ENCODE data around the gene OSBPL2. TPM values are rescaled to one million over a fixed set of nuclear protein-coding genes. Genes with fewer than 3 reads are reported as not detected.

The OSBPL2 gene
- total and polyA plus RNA-seq, 9 of the 15 experiments (the other 6 are each of a cell fraction or from before 2014, with no cell fraction given), result 2.5 to 25.6 (median 14.1) TPM

DNA sequence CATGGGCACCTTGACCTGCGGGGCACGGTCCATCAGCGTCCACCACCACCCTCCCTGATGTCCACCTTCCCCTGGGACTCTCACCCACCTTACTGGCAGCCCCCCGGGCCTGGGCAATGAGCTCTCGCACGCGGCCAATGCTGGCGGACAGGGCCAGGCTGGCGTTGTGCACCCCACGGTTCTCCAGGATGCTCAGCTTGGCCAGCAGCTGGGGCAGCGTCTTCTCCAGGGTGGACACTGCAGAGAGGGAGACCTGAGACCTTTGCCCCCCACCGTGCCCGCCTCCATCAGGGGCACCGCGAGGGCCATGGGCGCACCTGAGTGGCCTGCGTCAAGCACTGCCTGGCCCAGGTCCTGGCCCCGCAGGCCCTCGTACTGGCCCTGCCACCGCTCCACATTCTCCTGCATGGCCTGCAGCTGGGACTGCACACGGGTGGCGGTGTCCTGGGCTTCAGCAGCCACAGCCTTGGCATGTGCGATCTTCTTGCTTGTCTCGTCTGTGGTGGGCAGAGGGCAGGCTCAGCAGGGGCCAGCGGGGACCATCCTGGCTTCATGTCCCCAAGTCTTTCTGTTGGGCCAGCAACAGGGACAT, 76.5 kb downstream of the OSBPL2 start:
- H3K79me2 ChIP-seq (ENCODE audit: control insufficient read depth, insufficient read depth, low read length), result no peaks in the 10 kb centered on the region
- FAIRE-seq, result no peak
- in situ Hi-C loops (cut with MboI), result no loop called here
- TF ChIP-seq ZNF197 (CRISPR knock-in tag; IDR thresholded peaks at IDR 0.05; ENCODE audit: low read depth) (no peak), ZNF584 (CRISPR knock-in tag; IDR thresholded peaks at IDR 0.05; ENCODE audit: low read depth) (no peak), SMAD4 (CRISPR knock-in tag; conservative IDR thresholded peaks at IDR 0.05) (no peak), HDAC3 (IDR thresholded peaks at IDR 0.05; ENCODE audit: borderline replicate concordance, partially characterized antibody) (no peak), CBFA2T2 (conservative IDR thresholded peaks at IDR 0.05) (no peak), FOXK1 (CRISPR knock-in tag; IDR thresholded peaks at IDR 0.05; ENCODE audit: borderline replicate concordance) (no peak), ZNF507 (tag; conservative IDR thresholded peaks at IDR 0.05) (no peak), NUFIP1 (IDR thresholded peaks at IDR 0.05; ENCODE audit: partially characterized antibody) (no peak), ZNF239 (CRISPR knock-in tag; IDR thresholded peaks at IDR 0.05) (no peak), HLTF (IDR thresholded peaks at IDR 0.05) (no peak), ZNF311 (CRISPR knock-in tag; IDR thresholded peaks at IDR 0.05) (no peak), FIP1L1 (IDR thresholded peaks at IDR 0.05; ENCODE audit: low read depth, low read length, poor library complexity, severe bottlenecking) (no peak), SAP30 (IDR thresholded peaks at IDR 0.05; ENCODE audit: borderline replicate concordance, insufficient read depth, low read depth, low read length, poor library complexity, severe bottlenecking) (no peak), CAMTA2 (CRISPR knock-in tag; conservative IDR thresholded peaks at IDR 0.05) (no peak)
- TF ChIP-seq, protein P1, sequence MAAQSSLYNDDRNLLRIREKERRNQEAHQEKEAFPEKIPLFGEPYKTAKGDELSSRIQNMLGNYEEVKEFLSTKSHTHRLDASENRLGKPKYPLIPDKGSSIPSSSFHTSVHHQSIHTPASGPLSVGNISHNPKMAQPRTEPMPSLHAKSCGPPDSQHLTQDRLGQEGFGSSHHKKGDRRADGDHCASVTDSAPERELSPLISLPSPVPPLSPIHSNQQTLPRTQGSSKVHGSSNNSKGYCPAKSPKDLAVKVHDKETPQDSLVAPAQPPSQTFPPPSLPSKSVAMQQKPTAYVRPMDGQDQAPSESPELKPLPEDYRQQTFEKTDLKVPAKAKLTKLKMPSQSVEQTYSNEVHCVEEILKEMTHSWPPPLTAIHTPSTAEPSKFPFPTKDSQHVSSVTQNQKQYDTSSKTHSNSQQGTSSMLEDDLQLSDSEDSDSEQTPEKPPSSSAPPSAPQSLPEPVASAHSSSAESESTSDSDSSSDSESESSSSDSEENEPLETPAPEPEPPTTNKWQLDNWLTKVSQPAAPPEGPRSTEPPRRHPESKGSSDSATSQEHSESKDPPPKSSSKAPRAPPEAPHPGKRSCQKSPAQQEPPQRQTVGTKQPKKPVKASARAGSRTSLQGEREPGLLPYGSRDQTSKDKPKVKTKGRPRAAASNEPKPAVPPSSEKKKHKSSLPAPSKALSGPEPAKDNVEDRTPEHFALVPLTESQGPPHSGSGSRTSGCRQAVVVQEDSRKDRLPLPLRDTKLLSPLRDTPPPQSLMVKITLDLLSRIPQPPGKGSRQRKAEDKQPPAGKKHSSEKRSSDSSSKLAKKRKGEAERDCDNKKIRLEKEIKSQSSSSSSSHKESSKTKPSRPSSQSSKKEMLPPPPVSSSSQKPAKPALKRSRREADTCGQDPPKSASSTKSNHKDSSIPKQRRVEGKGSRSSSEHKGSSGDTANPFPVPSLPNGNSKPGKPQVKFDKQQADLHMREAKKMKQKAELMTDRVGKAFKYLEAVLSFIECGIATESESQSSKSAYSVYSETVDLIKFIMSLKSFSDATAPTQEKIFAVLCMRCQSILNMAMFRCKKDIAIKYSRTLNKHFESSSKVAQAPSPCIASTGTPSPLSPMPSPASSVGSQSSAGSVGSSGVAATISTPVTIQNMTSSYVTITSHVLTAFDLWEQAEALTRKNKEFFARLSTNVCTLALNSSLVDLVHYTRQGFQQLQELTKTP (IDR thresholded peaks at IDR 0.05; ENCODE audit: low read depth in 1 of 2, partially characterized antibody in 2 of 2), result no peak
- TF ChIP-seq, protein P2, sequence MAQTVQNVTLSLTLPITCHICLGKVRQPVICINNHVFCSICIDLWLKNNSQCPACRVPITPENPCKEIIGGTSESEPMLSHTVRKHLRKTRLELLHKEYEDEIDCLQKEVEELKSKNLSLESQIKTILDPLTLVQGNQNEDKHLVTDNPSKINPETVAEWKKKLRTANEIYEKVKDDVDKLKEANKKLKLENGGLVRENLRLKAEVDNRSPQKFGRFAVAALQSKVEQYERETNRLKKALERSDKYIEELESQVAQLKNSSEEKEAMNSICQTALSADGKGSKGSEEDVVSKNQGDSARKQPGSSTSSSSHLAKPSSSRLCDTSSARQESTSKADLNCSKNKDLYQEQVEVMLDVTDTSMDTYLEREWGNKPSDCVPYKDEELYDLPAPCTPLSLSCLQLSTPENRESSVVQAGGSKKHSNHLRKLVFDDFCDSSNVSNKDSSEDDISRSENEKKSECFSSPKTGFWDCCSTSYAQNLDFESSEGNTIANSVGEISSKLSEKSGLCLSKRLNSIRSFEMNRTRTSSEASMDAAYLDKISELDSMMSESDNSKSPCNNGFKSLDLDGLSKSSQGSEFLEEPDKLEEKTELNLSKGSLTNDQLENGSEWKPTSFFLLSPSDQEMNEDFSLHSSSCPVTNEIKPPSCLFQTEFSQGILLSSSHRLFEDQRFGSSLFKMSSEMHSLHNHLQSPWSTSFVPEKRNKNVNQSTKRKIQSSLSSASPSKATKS (CRISPR knock-in tag; IDR thresholded peaks at IDR 0.05), result no peak
- no peaks in the 10 kb centered on the region for H3K9me1 ChIP-seq (ENCODE audit: control insufficient read depth, insufficient read depth, low read length)
- H3K4me1 ChIP-seq (replicated peaks in 1 of 2; ENCODE audit: control insufficient read depth in 2 of 2, insufficient read depth in 2 of 2, low read length in 2 of 2), result peaks cover 0 to 48% of the 10 kb centered on the region in 2 experiments; a peak in 2 of 5 replicates
- intact Hi-C loops (cut with micrococcal nuclease), result no loop called here
- no peak overlapping the region for H2AFZ ChIP-seq (ENCODE audit: low read depth, low read length)
- no peaks in the 10 kb centered on the region for H3K27me3 ChIP-seq (ENCODE audit: control insufficient read depth in 2 of 2, insufficient read depth in 2 of 2, low read length in 2 of 2)
- H3K9me3 ChIP-seq (replicated peaks; ENCODE audit: control insufficient read depth, insufficient read depth, low read depth, low read length), result no peaks in the 10 kb centered on the region
- no peak overlapping the region for H3K4me3 ChIP-seq
- H3K27ac ChIP-seq (ENCODE audit: extremely low read depth, low read depth, low read length), result no peak overlapping the region
- no peak for ATAC-seq
- BruUV-seq (replicated peaks), result no TSS peak
- DNase-seq (ENCODE audit: extremely low read depth in 1 of 4, low spot score in 3 of 4), result no peak
- ChIA-PET POLR2A (interaction anchor here (3.1 kb wide), 1 partner anchor 9 kb away, joined by 19 read pairs; no protein-coding TSS in a partner anchor), CTCF (ENCODE audit: low intra/inter-chr PET ratio) (no interaction called here)
- H3K4me2 ChIP-seq (ENCODE audit: insufficient read depth, low read length), result no peak overlapping the region
- 97% methylated on average over 21 of the region's 25 CpGs for WGBS (ENCODE audit: insufficient coverage, low coverage, missing lambda C conversion rate)
- peaks cover 91% of the 10 kb centered on the region; the same call in 2 of the 3 replicates for H3K36me3 ChIP-seq (ENCODE audit: control insufficient read depth, insufficient read depth, low read length)
- H3K9ac ChIP-seq (ENCODE audit: insufficient read depth in 1 of 2, low read depth in 2 of 2, low read length in 2 of 2), result no peak overlapping the region
- H4K20me1 ChIP-seq (replicated peaks; ENCODE audit: control insufficient read depth, insufficient read depth, low read length), result no peaks in the 10 kb centered on the region

Measured in K562 (cell line).